ENCODE data around the gene SPINK8. TPM values are rescaled to one million over a fixed set of nuclear protein-coding genes. Genes with fewer than 3 reads are reported as not detected.

Gene SPINK8
- total and polyA plus RNA-seq, 8 donors: not detected

- no peak for TF ChIP-seq CTCF (IDR thresholded peaks at IDR 0.05)
- Histone ChIP-seq H3K4me1 (no peaks in the 10 kb centered on the region), H3K9me3 (no peaks in the 10 kb centered on the region), H3K36me3 (no peaks in the 10 kb centered on the region), H3K4me3 (no peak overlapping the region), H3K27me3 (no peaks in the 10 kb centered on the region), H3K27ac (no peak overlapping the region)
- FAIRE-seq: no peak
- ATAC-seq: no peak
- DNase-seq: no peak
- 94 to 97% methylated on average over 4 of the region's 4 CpGs for WGBS, 2 donors
- intact Hi-C loops (cut with DNase I): no loop called here
Measured at GRCh38 chr3:48353987-48354386, 20.5 kb upstream of the SPINK8 start.

- WGBS, 2 donors: 85% methylated on average over 6 of the region's 6 CpGs
- ATAC-seq (no peak), DNase-seq (no peak), FAIRE-seq (no peak)
- Histone ChIP-seq H3K9me3 (no peaks in the 10 kb centered on the region), H3K4me3 (no peak overlapping the region), H3K4me1 (no peaks in the 10 kb centered on the region), H3K27ac (no peak overlapping the region), H3K36me3 (no peaks in the 10 kb centered on the region), H3K27me3 (no peaks in the 10 kb centered on the region)
- no peak for TF ChIP-seq CTCF (IDR thresholded peaks at IDR 0.05)
- intact Hi-C loops (cut with DNase I): no loop called here
Measured at GRCh38 chr3:48352546-48352945, 19.1 kb upstream of the SPINK8 start.

GRCh38 chr3:48347500-48347899 lies 14.0 kb upstream of the SPINK8 start:
- Histone ChIP-seq H3K9me3 (no peaks in the 10 kb centered on the region), H3K27me3 (no peaks in the 10 kb centered on the region), H3K27ac (no peak overlapping the region), H3K36me3 (no peaks in the 10 kb centered on the region), H3K4me1 (no peaks in the 10 kb centered on the region), H3K4me3 (no peak overlapping the region)
- intact Hi-C loops (cut with DNase I): no loop called here
- no peak for DNase-seq
- WGBS, 2 donors: 86 to 89% methylated on average over 3 of the region's 3 CpGs
- no peak for TF ChIP-seq CTCF (IDR thresholded peaks at IDR 0.05)
- no peak for FAIRE-seq
- no peak for ATAC-seq

GRCh38 chr3:48345946-48346572 lies 12.6 kb upstream of the SPINK8 start:
- DNase-seq (no peak), FAIRE-seq (no peak), ATAC-seq (no peak)
- H3K27ac ChIP-seq: no peak overlapping the region
- no peak overlapping the region for H3K4me3 ChIP-seq
- H3K36me3 ChIP-seq: no peaks in the 10 kb centered on the region
- H3K27me3 ChIP-seq: no peaks in the 10 kb centered on the region
- 69 to 75% methylated on average over 2 of the region's 2 CpGs for WGBS, 2 donors
- H3K4me1 ChIP-seq: no peaks in the 10 kb centered on the region
- intact Hi-C loops (cut with DNase I): no loop called here
- no peak for TF ChIP-seq CTCF (IDR thresholded peaks at IDR 0.05)
- H3K9me3 ChIP-seq: no peaks in the 10 kb centered on the region

- FAIRE-seq: no peak
- TF ChIP-seq CTCF (IDR thresholded peaks at IDR 0.05): no peak
- no peak for ATAC-seq
Measured at GRCh38 chr3:48344867-48345507, 11.5 kb upstream of the SPINK8 start.

More at GRCh38 chr3:48344867-48345507, 11.5 kb upstream of the SPINK8 start:
- no peaks in the 10 kb centered on the region for H3K27me3 ChIP-seq
- H3K4me1 ChIP-seq: no peaks in the 10 kb centered on the region
- WGBS, 2 donors: 69 to 72% methylated on average over 1 of the region's 1 CpG
- H3K9me3 ChIP-seq: no peaks in the 10 kb centered on the region
- no peak for DNase-seq
- no peak overlapping the region for H3K4me3 ChIP-seq
- H3K27ac ChIP-seq: no peak overlapping the region
- no peaks in the 10 kb centered on the region for H3K36me3 ChIP-seq
- intact Hi-C loops (cut with DNase I): no loop called here
